Right atrium auricular region (tissue), 2 donors: Measurements from ENCODE around the gene GRIN2A. TPM values are rescaled to one million over a fixed set of nuclear protein-coding genes. Genes with fewer than 3 reads are reported as not detected.

Experiments used
- DNase-seq: peaks from one replicate; pipeline ENCODE4 v3.0.0-alpha.2; 2019; ENCODE audit warnings: low spot score
- H3K27ac ChIP-seq, 2 donors: fragments of 200-600 bp; sonication (generic); 1 replicate in 1 of 2; 2 replicates in 1 of 2; pipeline ENCODE4 v1.5.1; 2016 to 2019
- H3K27me3 ChIP-seq, 2 donors: fragments of 200-600 bp; sonication (generic); one replicate each; pipeline versions ENCODE4 v1.5.1 to v1.6.0; 2017 to 2019
- H3K36me3 ChIP-seq: fragments of 200-600 bp; sonication (generic); one replicate; pipeline ENCODE4 v1.5.1; 2016
- H3K4me1 ChIP-seq, 2 donors: fragments of 200-600 bp; sonication (generic); one replicate each; pipeline versions ENCODE4 v1.5.1 to v1.6.0; 2017 to 2019
- H3K4me3 ChIP-seq, 2 donors: fragments of 200-600 bp; sonication (generic); 1 replicate in 1 of 2; 2 replicates in 1 of 2; pipeline ENCODE4 v1.5.1; 2017 to 2019; ENCODE audit warnings: mild to moderate bottlenecking in 1 of 2, moderate library complexity in 1 of 2
- H3K9me3 ChIP-seq, 2 donors: fragments of 200-600 bp; sonication (generic); one replicate each; pipeline ENCODE4 v1.5.1; 2019
- CTCF ChIP-seq, 2 donors: fragments of 200-600 bp; sonication (generic); IDR thresholded peaks; one replicate each; pipeline ENCODE4 v1.5.1; 2019; ENCODE audit warnings: antibody characterized with exemption in 2 of 2
- total RNA-seq, 2 donors: library from RNA; depleted of rRNA; stranded (reverse); fragments of >200 nt; gene quantifications; one replicate each; pipeline ENCODE4 v1.1.0, GENCODE V29; 2016

Gene GRIN2A
- total RNA-seq, 2 donors from 2014 or later = 3.8 to 7.4 TPM

GRCh38 chr16:10150906-10151305 is 31.3 kb downstream of the GRIN2A start:
- no peak overlapping the region for H3K4me3 ChIP-seq
- no peaks in the 10 kb centered on the region for H3K36me3 ChIP-seq
- no peak for TF ChIP-seq CTCF (IDR thresholded peaks at IDR 0.05)
- no peaks in the 10 kb centered on the region for H3K4me1 ChIP-seq
- no peak for DNase-seq
- H3K27ac ChIP-seq = no peak overlapping the region
- no peaks in the 10 kb centered on the region for H3K27me3 ChIP-seq
- H3K9me3 ChIP-seq = no peaks in the 10 kb centered on the region

GRCh38 chr16:10145542-10146035 is 36.6 kb downstream of the GRIN2A start:
- DNase-seq = no peak
- Histone ChIP-seq H3K4me3 (no peak overlapping the region), H3K36me3 (no peaks in the 10 kb centered on the region), H3K27me3 (no peaks in the 10 kb centered on the region), H3K27ac (no peak overlapping the region), H3K4me1 (no peaks in the 10 kb centered on the region), H3K9me3 (no peaks in the 10 kb centered on the region)
- no peak for TF ChIP-seq CTCF (IDR thresholded peaks at IDR 0.05)

GRCh38 chr16:10141671-10142070 is 40.6 kb downstream of the GRIN2A start:
- Histone ChIP-seq H3K9me3 (no peaks in the 10 kb centered on the region), H3K27ac (no peak overlapping the region), H3K4me3 (no peak overlapping the region), H3K36me3 (no peaks in the 10 kb centered on the region), H3K27me3 (no peaks in the 10 kb centered on the region), H3K4me1 (no peaks in the 10 kb centered on the region)
- no peak for DNase-seq
- no peak for TF ChIP-seq CTCF (IDR thresholded peaks at IDR 0.05)

- Histone ChIP-seq H3K4me1 (no peaks in the 10 kb centered on the region), H3K27ac (no peak overlapping the region), H3K4me3 (no peak overlapping the region), H3K9me3 (no peaks in the 10 kb centered on the region), H3K36me3 (no peaks in the 10 kb centered on the region), H3K27me3 (no peaks in the 10 kb centered on the region)
- DNase-seq = no peak
- no peak for TF ChIP-seq CTCF (IDR thresholded peaks at IDR 0.05)
These were observed 43.3 kb downstream of the GRIN2A start for GRCh38 chr16:10138881-10139280.

GRCh38 chr16:10137341-10137740 is 44.9 kb downstream of the GRIN2A start:
- no peak for DNase-seq
- Histone ChIP-seq H3K27ac (no peak overlapping the region), H3K36me3 (no peaks in the 10 kb centered on the region), H3K27me3 (no peaks in the 10 kb centered on the region), H3K9me3 (no peaks in the 10 kb centered on the region), H3K4me1 (no peaks in the 10 kb centered on the region), H3K4me3 (no peak overlapping the region)
- TF ChIP-seq CTCF (IDR thresholded peaks at IDR 0.05) = no peak

- Histone ChIP-seq H3K4me1 (no peaks in the 10 kb centered on the region), H3K27ac (no peak overlapping the region), H3K9me3 (no peaks in the 10 kb centered on the region), H3K36me3 (no peaks in the 10 kb centered on the region), H3K4me3 (no peak overlapping the region), H3K27me3 (no peaks in the 10 kb centered on the region)
- no peak for TF ChIP-seq CTCF (IDR thresholded peaks at IDR 0.05)
- no peak for DNase-seq
These were observed 45.3 kb downstream of the GRIN2A start for GRCh38 chr16:10136916-10137315.
